SK-N-SH (cell line): ENCODE results near the gene TLR7. TPM values are rescaled to one million over a fixed set of nuclear protein-coding genes. Genes with fewer than 3 reads are reported as not detected.

Source experiments
- CTCF ChIA-PET: fragments of 300-600, 350-600 bp; formaldehyde crosslinking; extraction: SDS; loops from one replicate; lab custom pipeline; 2021; lab: Yijun Ruan, JAX
- POLR2A ChIA-PET: fragments of 350-600 bp; sonication (Branson Sonifier 250); formaldehyde crosslinking; extraction: SDS; loops from one replicate; lab custom pipeline; 2020; ENCODE audit warnings: antibody characterized with exemption, inconsistent platforms; lab: Yijun Ruan, JAX
- DNase-seq: peaks from one replicate; pipeline ENCODE4 v3.0.0; 2012
- H2AFZ ChIP-seq: fragments of 200-600 bp; sonication (generic); 2 replicates; pipeline ENCODE4 v1.8.1; 2016; ENCODE audit warnings: antibody characterized with exemption, mild to moderate bottlenecking, low read depth
- H3F3A ChIP-seq: fragments of 200-600 bp; sonication (generic); replicated peaks from 2 replicates; pipeline ENCODE3; 2016; ENCODE audit warnings: antibody characterized with exemption, mild to moderate bottlenecking; ENCODE audit not compliant: insufficient read depth
- H3K27ac ChIP-seq, 2 experiments: fragments of 200-500 bp in 1 of 2; fragments of 200-600 bp in 1 of 2; sonication (Bioruptor generic) in 1 of 2; sonication (generic), shearing (Covaris generic) in 1 of 2; 2 replicates each; pipeline versions ENCODE4 v1.5.1 to v1.6.1; 2014 to 2016; ENCODE audit warnings: low read depth in 2 of 2, inconsistent platforms in 1 of 2, low read length in 1 of 2, mild to moderate bottlenecking in 1 of 2, mixed read lengths in 1 of 2
- H3K27me3 ChIP-seq: fragments of 200-600 bp; sonication (generic), shearing (Covaris generic); 2 replicates; pipeline ENCODE4 v1.6.1; 2016; ENCODE audit warnings: mixed run types; ENCODE audit not compliant: insufficient read depth
- H3K36me3 ChIP-seq, 2 experiments: fragments of 200-500 bp in 1 of 2; fragments of 200-600 bp in 1 of 2; sonication (Bioruptor generic) in 1 of 2; sonication (generic) in 1 of 2; replicated peaks in 1 of 2; 2 replicates each; pipeline versions ENCODE3 to v1.5.1; 2014 to 2016; ENCODE audit warnings: low read length in 1 of 2, mild to moderate bottlenecking in 1 of 2; ENCODE audit not compliant: insufficient read depth in 2 of 2, control insufficient read depth in 1 of 2
- H3K4me1 ChIP-seq, 2 experiments: fragments of 200-500 bp in 1 of 2; fragments of 200-600 bp in 1 of 2; sonication (Bioruptor generic) in 1 of 2; sonication (generic), shearing (Covaris generic) in 1 of 2; 2 replicates each; pipeline versions ENCODE4 v1.5.1 to v1.6.1; 2014 to 2016; ENCODE audit warnings: low read depth in 1 of 2, low read length in 1 of 2, mixed run types in 1 of 2; ENCODE audit not compliant: insufficient read depth in 2 of 2, control insufficient read depth in 1 of 2
- H3K4me2 ChIP-seq: fragments of 200-600 bp; sonication (generic), shearing (Covaris generic); 2 replicates; pipeline ENCODE4 v1.6.1; 2017; ENCODE audit warnings: mixed run types
- H3K4me3 ChIP-seq, 2 experiments: fragments of 200-500 bp in 1 of 2; fragments of 200-600 bp in 1 of 2; sonication (Bioruptor generic) in 1 of 2; sonication (generic), shearing (Covaris generic) in 1 of 2; 2 replicates each; pipeline versions ENCODE4 v1.5.1 to v1.8.1; 2014 to 2016; ENCODE audit warnings: low read depth in 2 of 2, inconsistent platforms in 1 of 2, low read length in 1 of 2, mild to moderate bottlenecking in 1 of 2, mixed read lengths in 1 of 2, moderate library complexity in 1 of 2
- H3K79me2 ChIP-seq: fragments of 200-600 bp; sonication (generic); 2 replicates; pipeline ENCODE4 v1.8.1; 2017; ENCODE audit warnings: mild to moderate bottlenecking; ENCODE audit not compliant: insufficient read depth
- H3K9ac ChIP-seq: fragments of 200-600 bp; sonication (generic); 2 replicates; pipeline ENCODE4 v1.6.1; 2017; ENCODE audit warnings: mixed run types
- H3K9me2 ChIP-seq: fragments of 200-600 bp; sonication (generic); 2 replicates; pipeline ENCODE4 v1.6.1; 2017; ENCODE audit warnings: mixed run types
- H3K9me3 ChIP-seq: fragments of 200-600 bp; sonication (generic); 2 replicates; pipeline ENCODE4 v1.6.1; 2017; ENCODE audit warnings: mixed run types, mild to moderate bottlenecking, moderate library complexity
- H4K20me1 ChIP-seq: fragments of 200-600 bp; sonication (generic); 2 replicates; pipeline ENCODE4 v1.6.1; 2017; ENCODE audit warnings: mild to moderate bottlenecking, mixed run types; ENCODE audit not compliant: insufficient read depth
- CHD2 ChIP-seq: fragments of 150-350 bp; IDR thresholded peaks from 2 replicates; pipeline ENCODE4 v1.6.1; 2018; ENCODE audit warnings: low read length; ENCODE audit not compliant: partially characterized antibody
- EP300 ChIP-seq, 2 experiments: IDR thresholded peaks; 2 replicates each; pipeline versions ENCODE4 v1.4.0 to v1.6.1; 2012; ENCODE audit warnings: borderline replicate concordance in 1 of 2, low read depth in 1 of 2, low read length in 1 of 2
- FOXM1 ChIP-seq: IDR thresholded peaks from 2 replicates; pipeline ENCODE4 v1.4.0; 2012; ENCODE audit warnings: low read depth, mild to moderate bottlenecking
- GABPA ChIP-seq: IDR thresholded peaks from 2 replicates; pipeline ENCODE4 v1.4.0; 2012; ENCODE audit warnings: low read depth, mild to moderate bottlenecking
- GATA2 ChIP-seq: sonication (generic); formaldehyde crosslinking; IDR thresholded peaks from 2 replicates; pipeline ENCODE4 v1.5.0; 2020; ENCODE audit warnings: mild to moderate bottlenecking, missing genetic modification reagents
- IRF3 ChIP-seq: fragments of 150-350 bp; IDR thresholded peaks from 2 replicates; pipeline ENCODE4 v1.6.1; 2016; ENCODE audit warnings: mild to moderate bottlenecking, low read depth, low read length
- MEF2A ChIP-seq: IDR thresholded peaks from 2 replicates; pipeline ENCODE4 v1.4.0; 2012; ENCODE audit warnings: low read depth, borderline replicate concordance
- PBX3 ChIP-seq: IDR thresholded peaks from 2 replicates; pipeline ENCODE4; 2012
- TAF1 ChIP-seq: IDR thresholded peaks from 2 replicates; pipeline ENCODE4 v1.6.1; 2012; ENCODE audit warnings: low read depth, mild to moderate bottlenecking, low read length, moderate library complexity, borderline replicate concordance
- TCF12 ChIP-seq: IDR thresholded peaks from 2 replicates; pipeline ENCODE4 v1.4.0; 2012
- TEAD4 ChIP-seq: IDR thresholded peaks from 2 replicates; pipeline ENCODE4 v1.4.0; 2012; ENCODE audit warnings: mild to moderate bottlenecking, borderline replicate concordance; ENCODE audit not compliant: insufficient read depth
- USF1 ChIP-seq: IDR thresholded peaks from 2 replicates; pipeline ENCODE4 v1.4.0; 2012; ENCODE audit warnings: low read depth, borderline replicate concordance
- YY1 ChIP-seq: IDR thresholded peaks from 2 replicates; pipeline ENCODE4 v1.4.0; 2012; ENCODE audit warnings: low read depth, mild to moderate bottlenecking
- WGBS: methylation state at CpG from one replicate; pipeline ENCODE4 v1.1.6; 2017; ENCODE audit warnings: low lambda C conversion rate; 5-methylcytosine and 5-hydroxymethylcytosine counted together
- polyA plus RNA-seq, 3 experiments: library from polyadenylated mRNA; depleted of rRNA; stranded (reverse); fragments of >200 nt; gene quantifications; 2 replicates each; pipeline ENCODE4 v1.2.3, GENCODE V29; 2012

The TLR7 gene
- polyA plus RNA-seq, 1 of the 3 experiments (the other 2 are of a cell fraction) = not detected

GRCh38 chrX:12820737-12821136 is 46.1 kb upstream of the TLR7 start:
- POLR2A ChIA-PET = no interaction called here
- TF ChIP-seq YY1 (no peak), MEF2A (no peak), PBX3 (no peak), FOXM1 (no peak)

GRCh38 chrX:12824944-12825343 is 41.9 kb upstream of the TLR7 start:
- peaks cover 23% of the 10 kb centered on the region for H3K27me3 ChIP-seq
- H3K9me2 ChIP-seq = no peaks in the 10 kb centered on the region
- H3K36me3 ChIP-seq = no peaks in the 10 kb centered on the region
- H3K4me2 ChIP-seq = no peak overlapping the region
- no peaks in the 10 kb centered on the region for H3F3A ChIP-seq
- H3K79me2 ChIP-seq = no peaks in the 10 kb centered on the region
- H3K27ac ChIP-seq = no peak overlapping the region
- peaks cover 0 to 2% of the 10 kb centered on the region in 2 experiments; a peak in 1 of 4 replicates for H3K4me1 ChIP-seq
- no peak for DNase-seq
- no peak overlapping the region for H2AFZ ChIP-seq
- CTCF ChIA-PET = interaction anchor here (1.0 kb wide), 1 partner anchor 53 kb away, joined by 3 read pairs; no protein-coding TSS in a partner anchor
- WGBS = 63% methylated on average over 9 of the region's 9 CpGs
- no peak for TF ChIP-seq USF1
- TF ChIP-seq CHD2 = no peak
- TF ChIP-seq IRF3 = no peak
- no peak for TF ChIP-seq EP300 (IDR thresholded peaks at IDR 0.05; ENCODE audit: borderline replicate concordance in 1 of 2, low read depth in 1 of 2, low read length in 1 of 2)
- no peak for TF ChIP-seq GABPA
- TF ChIP-seq TAF1 = no peak
- TF ChIP-seq GATA2 (CRISPR knock-in tag) = no peak
- TF ChIP-seq TCF12 = no peak
- TF ChIP-seq TEAD4 = no peak
- H3K9me3 ChIP-seq = no peaks in the 10 kb centered on the region
- POLR2A ChIA-PET = no interaction called here
- H3K4me3 ChIP-seq = no peak overlapping the region
- no peaks in the 10 kb centered on the region for H4K20me1 ChIP-seq
- H3K9ac ChIP-seq = no peak overlapping the region

More at GRCh38 chrX:12820737-12821136, 46.1 kb upstream of the TLR7 start:
- Histone ChIP-seq H2AFZ (no peak overlapping the region), H3K27me3 (peaks cover 26% of the 10 kb centered on the region), H3K4me1 (peaks cover 0 to 2% of the 10 kb centered on the region in 2 experiments; a peak in 1 of 4 replicates), H3K4me2 (no peak overlapping the region), H3K27ac (no peak overlapping the region), H3K9ac (no peak overlapping the region), H3F3A (no peaks in the 10 kb centered on the region), H3K9me3 (no peaks in the 10 kb centered on the region), H3K4me3 (no peak overlapping the region), H3K79me2 (no peaks in the 10 kb centered on the region), H3K9me2 (no peaks in the 10 kb centered on the region), H4K20me1 (no peaks in the 10 kb centered on the region), H3K36me3 (no peaks in the 10 kb centered on the region)
- DNase-seq = no peak
- 60% methylated on average over 7 of the region's 7 CpGs for WGBS
- CTCF ChIA-PET = no interaction called here
